PC-3 (cell line): Measurements from ENCODE around the gene APEX1. TPM values are rescaled to one million over a fixed set of nuclear protein-coding genes. Genes with fewer than 3 reads are reported as not detected.

Source experiments
- ATAC-seq: fragments of 200-7000 bp; cut with Tn5 transposase; 2 replicates; pipeline ENCODE4 v1.9.1; 2020; ENCODE audit warnings: mild to moderate bottlenecking, moderate library complexity
- BruUV-seq: library from RNA; stranded (reverse); fragments of 400-500 nt; replicated peaks from 2 replicates; lab custom pipeline; 2021; lab: Mats Ljungman, UMichigan
- CTCF ChIA-PET: fragments of 300-600 bp; sonication (Branson Sonifier 250); formaldehyde crosslinking; loops from one replicate; lab custom pipeline; 2022; ENCODE audit warnings: antibody characterized with exemption; lab: Charles Lee
- POLR2A ChIA-PET: fragments of 300-600 bp; sonication (Branson Sonifier 250); formaldehyde crosslinking; loops from one replicate; lab custom pipeline; 2022; ENCODE audit warnings: antibody characterized with exemption; ENCODE audit not compliant: unreplicated experiment; lab: Charles Lee
- DNase-seq: peaks from one replicate; pipeline ENCODE4 v3.0.0-alpha.2; 2015
- H2AFZ ChIP-seq: fragments of 300-600 bp; sonication (generic); 2 replicates; pipeline ENCODE4 v1.6.0; 2016; ENCODE audit warnings: antibody characterized with exemption, low read length
- H3F3A ChIP-seq: fragments of 300-600 bp; sonication (generic); one replicate; pipeline ENCODE4 v1.6.0; 2017; ENCODE audit warnings: antibody characterized with exemption, low read length, control low read depth, mild to moderate bottlenecking; ENCODE audit not compliant: unreplicated experiment
- H3K27ac ChIP-seq: fragments of 300-600 bp; sonication (generic); 2 replicates; pipeline ENCODE4 v1.5.1; 2016; ENCODE audit warnings: mild to moderate bottlenecking, low read length
- H3K27me3 ChIP-seq: fragments of 300-600 bp; sonication (generic); 2 replicates; pipeline ENCODE4 v1.6.1; 2016; ENCODE audit warnings: low read length, mixed read lengths
- H3K36me3 ChIP-seq: fragments of 300-600 bp; sonication (generic); 2 replicates; pipeline ENCODE4 v1.6.1; 2016; ENCODE audit warnings: low read depth, mixed run types, low read length, mixed read lengths
- H3K4me1 ChIP-seq: fragments of 300-600 bp; sonication (generic); 2 replicates; pipeline ENCODE4 v1.5.1; 2016; ENCODE audit warnings: low read length; ENCODE audit not compliant: insufficient read depth
- H3K4me2 ChIP-seq: fragments of 300-600 bp; sonication (generic); 2 replicates; pipeline ENCODE4 v1.6.0; 2016; ENCODE audit warnings: low read length
- H3K4me3 ChIP-seq: fragments of 300-600 bp; sonication (generic); 2 replicates; pipeline ENCODE4 v1.5.1; 2016; ENCODE audit warnings: mild to moderate bottlenecking, low read length, mixed read lengths
- H3K79me2 ChIP-seq: fragments of 300-600 bp; sonication (generic); 2 replicates; pipeline ENCODE4 v1.6.1; 2017; ENCODE audit warnings: low read length, mixed read lengths
- H3K9ac ChIP-seq: fragments of 300-600 bp; sonication (generic); 2 replicates; pipeline ENCODE4 v1.6.0; 2016; ENCODE audit warnings: mild to moderate bottlenecking, low read length
- H3K9me2 ChIP-seq: fragments of 300-600 bp; sonication (generic); replicated peaks from 2 replicates; pipeline ENCODE4 v1.6.1; 2016; ENCODE audit warnings: mixed run types, low read length, mixed read lengths
- H3K9me3 ChIP-seq: fragments of 300-600 bp; sonication (generic); 2 replicates; pipeline ENCODE4 v1.6.1; 2016; ENCODE audit warnings: low read length, mixed read lengths
- H4K20me1 ChIP-seq: fragments of 300-600 bp; sonication (generic); 2 replicates; pipeline ENCODE4 v1.6.1; 2016; ENCODE audit warnings: low read length, mixed read lengths
- CTCF ChIP-seq: fragments of 300-600 bp; sonication (generic); conservative IDR thresholded peaks from 2 replicates; pipeline ENCODE4 v1.5.1; 2017; ENCODE audit warnings: antibody characterized with exemption, low read depth, mild to moderate bottlenecking, low read length
- EZH2 ChIP-seq: fragments of 300-600 bp; sonication (generic); IDR thresholded peaks from one replicate; pipeline ENCODE4 v1.6.1; 2017; ENCODE audit warnings: antibody characterized with exemption, mild to moderate bottlenecking, low read length; ENCODE audit not compliant: unreplicated experiment
- EZH2phosphoT487 ChIP-seq: fragments of 300-600 bp; sonication (generic); IDR thresholded peaks from 2 replicates; pipeline ENCODE4 v1.6.1; 2018; ENCODE audit warnings: mild to moderate bottlenecking, antibody characterized with exemption, low read length, borderline replicate concordance
- intact Hi-C: fragments of 100-400 bp; cut with micrococcal nuclease; formaldehyde crosslinking; loops from 2 replicates; pipeline ENCODE4 v1.9.0; 2023
- total RNA-seq: library from RNA; depleted of rRNA; stranded (reverse); fragments of >200 nt; gene quantifications from 2 replicates; pipeline ENCODE4 v1.2.3, GENCODE V29; 2014

APEX1 gene
- total RNA-seq, 1 experiment from 2014 or later: 147 TPM

- intact Hi-C loops: no loop called here
- Histone ChIP-seq H3K9ac (no peak overlapping the region), H3K4me2 (no peak overlapping the region), H3K27me3 (no peaks in the 10 kb centered on the region), H2AFZ (no peak overlapping the region), H3K27ac (no peak overlapping the region), H3F3A (no peaks in the 10 kb centered on the region), H4K20me1 (no peaks in the 10 kb centered on the region), H3K4me3 (no peak overlapping the region), H3K4me1 (no peaks in the 10 kb centered on the region), H3K79me2 (no peaks in the 10 kb centered on the region), H3K9me3 (no peaks in the 10 kb centered on the region), H3K9me2 (no peaks in the 10 kb centered on the region), H3K36me3 (peaks cover 11% of the 10 kb centered on the region)
- POLR2A ChIA-PET: no interaction called here
- no peak for DNase-seq
- BruUV-seq: no TSS peak
- no peak for TF ChIP-seq EZH2phosphoT487
- no peak for TF ChIP-seq CTCF
- TF ChIP-seq EZH2: no peak
- no peak for ATAC-seq
- CTCF ChIA-PET: no interaction called here
These were observed 27.4 kb downstream of the APEX1 start for GRCh38 chr14:20482382-20482781.

DNA sequence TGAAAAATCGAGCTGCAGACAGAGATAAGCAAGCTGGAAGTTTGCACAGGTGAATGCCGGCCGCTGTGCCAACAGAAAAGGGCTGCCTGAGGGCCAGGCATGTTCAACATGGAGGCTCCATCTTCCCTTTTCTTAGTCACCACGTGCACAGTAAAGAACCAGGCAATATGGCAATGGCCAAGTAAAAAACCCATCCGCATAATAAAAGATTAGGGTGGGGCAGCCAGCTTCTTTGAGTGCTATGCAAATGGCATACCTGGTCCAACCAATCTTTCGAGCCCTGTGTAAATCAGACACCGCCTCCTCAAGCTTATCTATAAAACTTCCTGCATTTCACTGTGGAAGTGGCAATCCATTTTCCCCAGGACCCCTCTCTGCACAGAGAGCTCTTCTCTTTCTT is 30.9 kb downstream of the APEX1 start:
- TF ChIP-seq EZH2phosphoT487 (no peak), CTCF (no peak), EZH2 (no peak)
- H3K4me1 ChIP-seq: peaks cover 18% of the 10 kb centered on the region
- no peak overlapping the region for H3K9ac ChIP-seq
- no peaks in the 10 kb centered on the region for H3K27me3 ChIP-seq
- POLR2A ChIA-PET: no interaction called here
- no TSS peak for BruUV-seq
- H3K9me2 ChIP-seq: no peaks in the 10 kb centered on the region
- no peaks in the 10 kb centered on the region for H3K79me2 ChIP-seq
- no peak overlapping the region for H2AFZ ChIP-seq
- no peak overlapping the region for H3K4me3 ChIP-seq
- DNase-seq: no peak
- H3K27ac ChIP-seq: no peak overlapping the region
- H4K20me1 ChIP-seq: no peaks in the 10 kb centered on the region
- H3F3A ChIP-seq: no peaks in the 10 kb centered on the region
- CTCF ChIA-PET: interaction anchor here (1.1 kb wide), 1 partner anchor 32 kb away, joined by 4 read pairs; no protein-coding TSS in a partner anchor
- H3K36me3 ChIP-seq: no peaks in the 10 kb centered on the region
- intact Hi-C loops: loop anchor here (2.0 kb wide), 1 partner anchor 123 kb away; no protein-coding TSS in a partner anchor
- ATAC-seq: no peak
- H3K4me2 ChIP-seq: no peak overlapping the region
- H3K9me3 ChIP-seq: no peaks in the 10 kb centered on the region

- Histone ChIP-seq H3K27me3 (no peaks in the 10 kb centered on the region), H3K36me3 (no peaks in the 10 kb centered on the region), H3K9me2 (no peaks in the 10 kb centered on the region), H3K9me3 (no peaks in the 10 kb centered on the region), H2AFZ (no peak overlapping the region), H4K20me1 (no peaks in the 10 kb centered on the region), H3K4me3 (no peak overlapping the region), H3K9ac (no peak overlapping the region), H3K4me2 (no peak overlapping the region), H3K79me2 (no peaks in the 10 kb centered on the region), H3F3A (no peaks in the 10 kb centered on the region), H3K4me1 (peaks cover 25% of the 10 kb centered on the region), H3K27ac (no peak overlapping the region)
- no peak for ATAC-seq
- DNase-seq: no peak
- no peak for TF ChIP-seq CTCF
- TF ChIP-seq EZH2phosphoT487: no peak
- TF ChIP-seq EZH2: no peak
- POLR2A ChIA-PET: no interaction called here
- CTCF ChIA-PET: interaction anchor here (1.1 kb wide), 1 partner anchor 31 kb away, joined by 4 read pairs; no protein-coding TSS in a partner anchor
- no TSS peak for BruUV-seq
- intact Hi-C loops: loop anchor here (2.0 kb wide), 1 partner anchor 122 kb away; no protein-coding TSS in a partner anchor
These were observed 31.8 kb downstream of the APEX1 start for GRCh38 chr14:20486684-20487395.
